HEK293 (cell line): ENCODE data around the gene PRPSAP2.
A peak's percentile ranks its signal among the peaks of the same experiment; 100 is the strongest.

ENCODE experiments used
- CTCF ChIA-PET: fragments of 350-600 bp; formaldehyde crosslinking; extraction: SDS; loops from one replicate; lab custom pipeline; 2021; ENCODE audit warnings: antibody characterized with exemption; lab: Yijun Ruan, JAX
- POLR2A ChIA-PET: fragments of 300-600 bp; formaldehyde crosslinking; extraction: SDS; loops from one replicate; lab custom pipeline; 2020; ENCODE audit warnings: antibody characterized with exemption, inconsistent platforms; lab: Yijun Ruan, JAX
- H3K27ac ChIP-seq: fragments of 200-500 bp; sonication (Bioruptor generic); 2 replicates; pipeline ENCODE4 v1.5.1; 2014; ENCODE audit warnings: low read depth, low read length, control low read depth, inconsistent platforms; ENCODE audit errors: extremely low read depth
- H3K36me3 ChIP-seq, 2 experiments: fragments of 200-500 bp in 1 of 2; sonication (Bioruptor generic) in 1 of 2; 1 replicate in 1 of 2; 2 replicates in 1 of 2; pipeline ENCODE4 v1.5.1; 2014 to 2017; ENCODE audit warnings: inconsistent platforms in 2 of 2, low read length in 2 of 2; ENCODE audit not compliant: control insufficient read depth in 2 of 2, insufficient read depth in 1 of 2
- H3K4me1 ChIP-seq: fragments of 200-500 bp; sonication (Bioruptor generic); 2 replicates; pipeline ENCODE4 v1.5.1; 2014; ENCODE audit warnings: mild to moderate bottlenecking, low read length, inconsistent platforms; ENCODE audit not compliant: control insufficient read depth, insufficient read depth
- H3K4me3 ChIP-seq: 2 replicates; pipeline ENCODE4 v1.5.1; 2011; ENCODE audit warnings: low read depth, mild to moderate bottlenecking, control low read depth, low read length, moderate library complexity
- H3K9me3 ChIP-seq: fragments of 200-500 bp; sonication (Bioruptor generic); 2 replicates; pipeline ENCODE4 v1.5.1; 2014; ENCODE audit warnings: low read depth, low read length, inconsistent platforms; ENCODE audit not compliant: control insufficient read depth, insufficient read depth
- EGR2 ChIP-seq: fragments of 450-650 bp; formaldehyde crosslinking; IDR thresholded peaks from 2 replicates; pipeline ENCODE4 v1.5.1; 2016; ENCODE audit warnings: low read depth, missing biosample characterization, missing genetic modification characterization
- GLIS1 ChIP-seq: fragments of 450-650 bp; formaldehyde crosslinking; IDR thresholded peaks from 2 replicates; pipeline ENCODE4 v1.5.1; 2016; ENCODE audit warnings: missing biosample characterization, missing genetic modification characterization
- SP2 ChIP-seq: fragments of 450-650 bp; formaldehyde crosslinking; IDR thresholded peaks from 2 replicates; pipeline ENCODE4 v1.5.1; 2016; ENCODE audit warnings: missing biosample characterization, missing genetic modification characterization
- WT1 ChIP-seq: fragments of 450-650 bp; formaldehyde crosslinking; IDR thresholded peaks from 2 replicates; pipeline ENCODE4 v1.5.1; 2016; ENCODE audit warnings: missing biosample characterization, missing genetic modification characterization
- YY2 ChIP-seq: fragments of 450-650 bp; formaldehyde crosslinking; IDR thresholded peaks from 2 replicates; pipeline ENCODE4 v1.5.1; 2016; ENCODE audit warnings: missing biosample characterization, missing genetic modification characterization
- ZFP37 ChIP-seq: fragments of 450-650 bp; formaldehyde crosslinking; IDR thresholded peaks from 2 replicates; pipeline ENCODE4 v1.5.1; 2016; ENCODE audit warnings: missing biosample characterization, missing genetic modification characterization
- ZNF10 ChIP-seq: fragments of 450-650 bp; formaldehyde crosslinking; IDR thresholded peaks from 2 replicates; pipeline ENCODE4 v1.5.1; 2017; ENCODE audit warnings: missing biosample characterization, missing genetic modification characterization
- ZNF133 ChIP-seq: fragments of 450-650 bp; formaldehyde crosslinking; IDR thresholded peaks from 2 replicates; pipeline ENCODE4 v1.5.1; 2016; ENCODE audit warnings: missing biosample characterization, missing genetic modification characterization
- ZNF211 ChIP-seq: fragments of 450-650 bp; formaldehyde crosslinking; IDR thresholded peaks from 2 replicates; pipeline ENCODE4 v1.5.1; 2016; ENCODE audit warnings: low read depth, missing biosample characterization, missing genetic modification characterization
- ZNF335 ChIP-seq: fragments of 450-650 bp; formaldehyde crosslinking; conservative IDR thresholded peaks from 2 replicates; pipeline ENCODE4 v1.5.1; 2016; ENCODE audit warnings: missing biosample characterization, missing genetic modification characterization
- ZNF37A ChIP-seq: fragments of 450-650 bp; IDR thresholded peaks from 2 replicates; pipeline ENCODE4 v1.5.1; 2018; ENCODE audit warnings: missing biosample characterization, missing genetic modification characterization
- ZNF391 ChIP-seq: fragments of 450-650 bp; formaldehyde crosslinking; IDR thresholded peaks from 2 replicates; pipeline ENCODE4 v1.5.1; 2016; ENCODE audit warnings: low read depth, missing biosample characterization, missing genetic modification characterization, borderline replicate concordance
- ZNF423 ChIP-seq: fragments of 450-650 bp; formaldehyde crosslinking; IDR thresholded peaks from 2 replicates; pipeline ENCODE4 v1.5.1; 2016; ENCODE audit warnings: missing biosample characterization, missing genetic modification characterization
- ZNF473 ChIP-seq: fragments of 450-650 bp; formaldehyde crosslinking; IDR thresholded peaks from 2 replicates; pipeline ENCODE4 v1.5.1; 2017; ENCODE audit warnings: missing biosample characterization, missing genetic modification characterization
- ZNF555 ChIP-seq: fragments of 450-650 bp; formaldehyde crosslinking; conservative IDR thresholded peaks from 2 replicates; pipeline ENCODE4 v1.5.1; 2017; ENCODE audit warnings: missing biosample characterization, mild to moderate bottlenecking, missing genetic modification characterization, inconsistent platforms
- ZNF624 ChIP-seq: fragments of 450-650 bp; formaldehyde crosslinking; IDR thresholded peaks from 2 replicates; pipeline ENCODE4 v1.5.1; 2017; ENCODE audit warnings: missing biosample characterization, missing genetic modification characterization
- ZNF658 ChIP-seq: fragments of 450-650 bp; formaldehyde crosslinking; IDR thresholded peaks from 2 replicates; pipeline ENCODE4; 2016; ENCODE audit warnings: missing biosample characterization, missing genetic modification characterization
- ZNF76 ChIP-seq: fragments of 450-650 bp; formaldehyde crosslinking; IDR thresholded peaks from 2 replicates; pipeline ENCODE4; 2016; ENCODE audit warnings: low read depth, missing biosample characterization, missing genetic modification characterization, borderline replicate concordance
- ZNF768 ChIP-seq: fragments of 450-650 bp; formaldehyde crosslinking; IDR thresholded peaks from 2 replicates; pipeline ENCODE4 v1.5.1; 2018; ENCODE audit warnings: missing biosample characterization, mild to moderate bottlenecking, missing genetic modification characterization
- ZSCAN23 ChIP-seq: fragments of 450-650 bp; formaldehyde crosslinking; IDR thresholded peaks from 2 replicates; pipeline ENCODE4 v1.5.1; 2016; ENCODE audit warnings: missing biosample characterization, missing genetic modification characterization

The PRPSAP2 gene

DNA sequence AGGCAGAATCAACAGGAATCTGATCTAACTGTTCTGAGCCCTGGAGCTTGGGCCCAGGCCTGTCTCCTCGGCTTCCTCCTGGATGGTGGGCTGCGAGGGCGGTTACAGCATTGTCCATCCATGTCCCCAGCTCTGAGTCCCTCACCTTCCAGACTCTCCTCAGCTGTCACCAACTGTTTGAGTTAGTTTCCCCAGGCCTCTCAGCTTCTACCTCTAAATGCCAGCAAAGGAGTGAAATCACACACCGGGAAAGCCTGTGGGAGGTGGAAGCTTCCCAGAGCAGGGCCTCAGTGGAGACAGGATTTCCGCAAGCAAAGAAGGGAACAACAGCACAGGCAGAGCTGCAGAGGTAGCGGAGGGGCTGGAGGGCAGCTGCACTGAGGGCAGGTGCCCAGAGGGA is 9.4 kb upstream of the PRPSAP2 start:
- POLR2A ChIA-PET = no interaction called here
- no peaks in the 10 kb centered on the region for H3K4me1 ChIP-seq
- CTCF ChIA-PET = no interaction called here
- no peak overlapping the region for H3K4me3 ChIP-seq
- H3K9me3 ChIP-seq = no peaks in the 10 kb centered on the region
- H3K27ac ChIP-seq = no peak overlapping the region
- TF ChIP-seq ZNF391 (tag by site-specific recombination) (no peak), ZFP37 (no peak), ZNF624 (no peak), ZNF133 (tag by site-specific recombination) (no peak), ZNF211 (no peak), ZNF37A (tag by site-specific recombination) (no peak), EGR2 (tag by site-specific recombination) (no peak), WT1 (no peak), ZNF10 (tag by site-specific recombination) (no peak), ZNF768 (tag by site-specific recombination) (no peak), ZNF555 (tag by site-specific recombination) (no peak), SP2 (tag by site-specific recombination) (no peak), ZSCAN23 (tag by site-specific recombination) (no peak), ZNF335 (tag by site-specific recombination) (no peak), ZNF423 (tag by site-specific recombination) (no peak), ZNF76 (no peak)
- peaks cover 0 to 5% of the 10 kb centered on the region in 2 experiments; a peak in 1 of 3 replicates for H3K36me3 ChIP-seq

DNA sequence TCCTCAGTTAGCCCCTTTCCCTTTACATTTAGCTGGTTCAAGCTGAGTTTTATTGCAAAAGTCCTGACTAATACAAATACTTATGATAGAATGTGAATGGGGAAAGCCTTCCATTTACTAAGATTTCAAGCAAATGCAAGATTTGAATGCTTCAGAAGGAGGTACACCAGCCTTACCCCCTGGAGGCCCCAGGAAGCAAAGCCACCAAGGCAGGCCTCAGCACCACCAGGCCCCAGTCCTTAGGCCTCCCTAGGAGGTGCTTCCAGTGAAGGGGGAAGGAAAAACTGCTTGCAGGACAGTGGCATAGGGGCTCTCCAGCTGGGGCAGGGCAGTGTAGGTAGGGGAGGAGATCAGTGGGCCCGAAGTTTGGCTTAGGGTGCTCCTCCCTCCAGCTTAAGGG is 7.3 kb upstream of the PRPSAP2 start:
- H3K36me3 ChIP-seq = peaks cover 0 to 5% of the 10 kb centered on the region in 2 experiments; a peak in 1 of 3 replicates
- no peak overlapping the region for H3K4me3 ChIP-seq
- POLR2A ChIA-PET = interaction anchor here (0.5 to 1.5 kb wide), 2 partner anchors 8 to 19 kb away, joined by 3 to 5 read pairs; no protein-coding TSS in a partner anchor
- TF ChIP-seq ZFP37 (no peak), GLIS1 (tag by site-specific recombination) (0 out of 2 replicates have a peak, but pooled peaks have one; percentile 22)
- H3K4me1 ChIP-seq = 0 out of 2 replicates have a peak, but pooled peaks cover 3% of the 10 kb centered on the region
- H3K9me3 ChIP-seq = no peaks in the 10 kb centered on the region
- CTCF ChIA-PET = interaction anchor here (0.6 kb wide), 1 partner anchor 120 kb away, joined by 3 read pairs; no protein-coding TSS in a partner anchor
- H3K27ac ChIP-seq = no peak overlapping the region

DNA sequence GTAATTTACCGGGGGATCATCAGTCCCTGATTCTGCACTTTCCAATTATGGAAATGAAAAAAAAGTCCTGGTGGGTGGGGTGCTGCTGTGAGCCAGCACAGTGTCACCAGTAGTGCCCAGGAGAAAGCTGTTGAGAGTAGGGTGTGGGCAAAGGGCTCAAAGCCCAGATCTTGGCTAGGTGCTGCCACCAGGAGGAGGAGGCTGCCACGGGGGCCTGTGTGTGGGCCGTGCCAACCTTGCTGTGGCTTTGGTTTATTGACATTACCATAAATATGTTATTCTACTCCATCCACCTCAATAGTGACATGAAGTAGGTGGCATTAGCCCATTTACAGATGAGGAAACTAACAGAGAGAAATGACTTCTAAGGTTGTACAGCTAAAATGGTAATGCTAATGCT is 6.7 kb upstream of the PRPSAP2 start:
- Histone ChIP-seq H3K27ac (no peak overlapping the region), H3K9me3 (no peaks in the 10 kb centered on the region), H3K4me3 (no peak overlapping the region), H3K36me3 (peaks cover 0 to 5% of the 10 kb centered on the region in 2 experiments; a peak in 1 of 3 replicates), H3K4me1 (0 out of 2 replicates have a peak, but pooled peaks cover 3% of the 10 kb centered on the region)
- ChIA-PET CTCF (no interaction called here), POLR2A (interaction anchor here (1.5 kb wide), 1 partner anchor 8 kb away, joined by 3 read pairs; no protein-coding TSS in a partner anchor)
- TF ChIP-seq ZNF658 (tag by site-specific recombination) (no peak), ZNF473 (tag by site-specific recombination) (no peak), ZNF335 (tag by site-specific recombination) (0 out of 2 replicates have a peak, but pooled peaks have one; percentile 18), YY2 (tag by site-specific recombination) (no peak)

DNA sequence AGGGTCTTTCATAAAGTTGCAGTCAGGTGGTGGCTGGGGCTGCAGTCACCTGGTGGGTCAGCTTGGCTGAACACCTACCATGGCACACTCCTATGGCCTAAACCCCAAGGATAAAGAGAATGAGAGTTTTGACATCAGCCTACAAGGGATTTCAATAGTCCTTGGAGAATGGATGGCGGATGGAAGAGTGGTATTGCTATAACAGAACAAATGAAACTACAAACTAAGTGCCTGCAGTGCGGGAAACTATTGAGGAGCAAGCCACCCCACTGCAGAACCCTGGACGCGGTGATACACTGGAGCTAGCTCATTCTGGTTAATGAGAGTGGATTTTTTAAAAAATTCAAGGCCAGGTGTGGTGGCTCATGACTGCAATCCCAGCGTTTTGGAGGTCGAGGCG is 3.0 kb upstream of the PRPSAP2 start:
- H3K36me3 ChIP-seq = peaks cover 0 to 5% of the 10 kb centered on the region in 2 experiments; a peak in 1 of 3 replicates
- ChIA-PET POLR2A (interaction anchor here (1.4 kb wide), 1 partner anchor 10 kb away, joined by 5 read pairs; no protein-coding TSS in a partner anchor), CTCF (interaction anchor here (0.7 to 1.1 kb wide), 2 partner anchors 27 to 229 kb away, joined by 3 to 5 read pairs; no protein-coding TSS in a partner anchor)
- H3K4me1 ChIP-seq = peaks cover 6% of the 10 kb centered on the region; the same call in 1 of the 2 replicates
- no peak for TF ChIP-seq SP2 (tag by site-specific recombination)
- H3K27ac ChIP-seq = peak overlapping the region; percentile 56; the same call in 1 of the 2 replicates
- H3K4me3 ChIP-seq = no peak overlapping the region
- H3K9me3 ChIP-seq = no peaks in the 10 kb centered on the region
